GM12801 (cell line): ENCODE data around the gene SERPINE1.

Source experiments
- TF ChIP-seq, protein P1 (sequence below): IDR thresholded peaks from one replicate; pipeline ENCODE4 v1.5.1; 2011; ENCODE audit warnings: control low read depth; ENCODE audit not compliant: insufficient read length; ENCODE audit errors: extremely low read depth

The SERPINE1 gene

DNA sequence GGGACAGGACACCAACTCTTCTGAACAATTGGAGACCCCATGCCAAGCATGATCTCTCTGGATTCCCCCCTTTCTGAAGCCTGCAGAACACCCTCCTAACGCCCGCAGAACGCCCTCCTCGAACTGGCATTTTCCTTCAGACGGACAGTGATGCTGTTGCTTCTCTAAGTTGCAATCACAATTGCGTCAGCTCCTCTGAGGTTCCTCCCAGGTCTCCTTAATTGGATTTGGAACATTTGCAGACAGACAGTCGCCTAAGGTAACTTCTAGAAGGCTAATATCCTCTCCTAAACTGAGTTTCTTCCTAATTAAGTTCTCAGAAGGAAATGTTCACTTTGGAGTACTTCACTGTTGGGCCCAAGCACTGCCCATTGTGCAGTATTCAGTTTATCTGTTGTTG lies 20.5 kb upstream of the SERPINE1 start:
- TF ChIP-seq, protein P1, sequence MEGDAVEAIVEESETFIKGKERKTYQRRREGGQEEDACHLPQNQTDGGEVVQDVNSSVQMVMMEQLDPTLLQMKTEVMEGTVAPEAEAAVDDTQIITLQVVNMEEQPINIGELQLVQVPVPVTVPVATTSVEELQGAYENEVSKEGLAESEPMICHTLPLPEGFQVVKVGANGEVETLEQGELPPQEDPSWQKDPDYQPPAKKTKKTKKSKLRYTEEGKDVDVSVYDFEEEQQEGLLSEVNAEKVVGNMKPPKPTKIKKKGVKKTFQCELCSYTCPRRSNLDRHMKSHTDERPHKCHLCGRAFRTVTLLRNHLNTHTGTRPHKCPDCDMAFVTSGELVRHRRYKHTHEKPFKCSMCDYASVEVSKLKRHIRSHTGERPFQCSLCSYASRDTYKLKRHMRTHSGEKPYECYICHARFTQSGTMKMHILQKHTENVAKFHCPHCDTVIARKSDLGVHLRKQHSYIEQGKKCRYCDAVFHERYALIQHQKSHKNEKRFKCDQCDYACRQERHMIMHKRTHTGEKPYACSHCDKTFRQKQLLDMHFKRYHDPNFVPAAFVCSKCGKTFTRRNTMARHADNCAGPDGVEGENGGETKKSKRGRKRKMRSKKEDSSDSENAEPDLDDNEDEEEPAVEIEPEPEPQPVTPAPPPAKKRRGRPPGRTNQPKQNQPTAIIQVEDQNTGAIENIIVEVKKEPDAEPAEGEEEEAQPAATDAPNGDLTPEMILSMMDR = no peak

DNA sequence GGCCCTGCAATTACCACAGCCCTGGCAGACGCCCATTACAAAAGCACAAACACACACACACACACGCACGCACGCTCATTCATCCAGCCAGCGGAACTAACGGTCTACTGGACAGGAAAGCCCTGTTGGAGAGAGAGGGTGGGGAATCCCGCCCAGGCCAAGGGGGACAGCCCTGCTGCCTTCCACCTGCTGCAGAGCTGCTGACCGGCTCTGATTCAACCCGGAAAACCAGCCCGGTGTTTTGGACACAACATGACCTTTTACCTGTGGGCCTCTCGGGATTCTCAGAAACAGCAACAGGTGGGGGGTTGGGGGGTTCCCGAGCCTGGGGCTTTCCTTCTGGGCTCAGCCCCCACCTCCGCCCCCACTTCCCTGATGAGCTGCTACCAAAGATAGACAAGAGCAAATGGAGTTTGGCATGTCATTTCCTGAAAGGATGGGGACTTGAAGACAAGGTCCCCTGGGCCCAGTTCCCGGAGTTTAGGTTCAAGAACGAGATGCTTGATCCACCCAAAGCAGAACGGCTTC lies 18.5 kb upstream of the SERPINE1 start:
- TF ChIP-seq, protein P1 = no peak

DNA sequence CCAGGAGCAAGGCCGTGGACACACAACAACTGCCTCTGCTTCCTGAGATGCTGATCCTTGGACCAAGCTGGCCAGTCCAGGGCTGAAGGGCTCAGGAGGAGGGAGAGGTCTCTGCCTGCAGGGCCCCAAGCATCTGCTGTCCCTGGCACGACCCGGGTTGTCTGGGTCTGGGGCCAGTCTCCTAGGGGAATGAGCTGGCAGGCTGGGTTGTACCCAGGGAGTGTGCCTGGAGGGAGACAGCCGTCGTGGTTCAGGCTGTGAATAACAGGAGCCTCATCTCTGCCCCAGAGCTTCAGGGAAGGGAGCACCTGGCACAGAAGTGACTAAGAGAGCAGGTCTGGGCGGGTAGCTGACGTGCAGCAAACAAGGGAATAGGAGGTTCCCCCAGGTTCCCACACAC lies 17.9 kb upstream of the SERPINE1 start:
- TF ChIP-seq, protein P1 = no peak

DNA sequence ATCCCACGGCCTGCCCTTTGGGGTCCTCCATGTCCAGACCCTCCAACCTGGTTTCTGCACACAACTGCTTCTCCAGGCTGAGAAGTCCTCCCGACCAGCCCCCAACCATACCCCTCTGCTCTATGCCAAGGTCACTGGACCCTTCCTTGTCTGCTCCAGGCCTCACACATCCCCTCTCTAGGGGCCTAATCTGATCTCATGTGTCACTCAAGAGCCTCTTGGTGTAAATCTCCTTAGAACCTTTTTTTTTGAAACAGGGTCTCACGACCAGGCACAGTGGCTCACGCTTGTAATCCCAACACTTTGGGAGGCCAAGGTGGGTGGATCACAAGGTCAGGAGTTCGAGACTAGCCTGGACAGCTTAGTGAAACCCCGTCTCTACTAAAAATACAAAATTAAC lies 17.5 kb upstream of the SERPINE1 start:
- TF ChIP-seq, protein P1 = no peak

GRCh38 chr7:101111261-101111660 lies 15.6 kb upstream of the SERPINE1 start:
- TF ChIP-seq, protein P1 = no peak

DNA sequence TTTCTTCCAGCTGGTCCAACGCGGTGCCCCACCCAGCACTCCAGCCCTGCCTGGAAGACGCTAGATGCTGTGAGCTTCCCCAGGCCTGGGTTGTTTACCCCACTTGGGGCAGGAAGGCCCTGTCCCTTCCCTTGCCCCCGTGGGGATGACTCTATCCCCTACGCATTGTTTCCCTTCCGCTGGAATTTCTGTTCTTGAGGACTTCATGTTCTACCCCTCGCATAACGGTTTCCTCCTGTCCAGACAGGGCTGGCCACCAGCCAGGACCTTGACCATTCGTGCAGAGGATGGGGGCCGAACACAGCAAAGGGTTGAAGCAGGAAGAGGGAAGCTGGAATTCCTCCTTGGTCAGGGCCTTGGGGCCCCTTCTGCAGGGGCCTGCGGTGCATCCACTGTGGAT lies 14.7 kb upstream of the SERPINE1 start:
- TF ChIP-seq, protein P1 = no peak

- TF ChIP-seq, protein P1 = no peak
Measured at GRCh38 chr7:101113836-101114235, 13.1 kb upstream of the SERPINE1 start.

DNA sequence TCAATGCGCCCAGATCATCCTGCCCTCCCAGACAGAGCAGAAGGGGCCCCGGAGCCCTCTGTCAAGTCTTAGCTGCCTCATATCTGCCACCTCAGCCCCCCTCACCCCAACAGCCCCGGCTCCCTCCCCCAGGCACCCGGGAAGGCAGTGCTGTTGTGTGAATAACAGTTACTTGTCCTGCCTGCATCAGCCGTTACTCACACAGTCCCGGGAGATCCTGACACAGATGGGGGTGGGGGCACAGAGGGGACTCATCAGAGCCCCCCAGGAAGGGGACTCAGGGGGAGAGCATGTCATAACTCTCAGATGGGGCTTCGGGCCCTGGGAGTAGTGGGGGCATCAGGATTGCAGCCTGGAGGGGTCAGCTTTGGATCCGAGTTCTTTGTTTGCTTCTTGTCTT lies 12.4 kb upstream of the SERPINE1 start:
- TF ChIP-seq, protein P1 = no peak
